A673 (cell line): ENCODE results near the gene TSPYL4. TPM values are rescaled to one million over a fixed set of nuclear protein-coding genes. Genes with fewer than 3 reads are reported as not detected.

Experiments used
- BruUV-seq: library from RNA; stranded (reverse); fragments of 400-500 nt; replicated peaks from 2 replicates; lab custom pipeline; 2021; lab: Mats Ljungman, UMichigan
- CTCF ChIA-PET: fragments of 300-600 bp; sonication (Branson Sonifier 250); formaldehyde crosslinking; loops from one replicate; lab custom pipeline; 2022; ENCODE audit warnings: antibody characterized with exemption; lab: Charles Lee
- POLR2A ChIA-PET: fragments of 300-600 bp; sonication (Branson Sonifier 250); formaldehyde crosslinking; loops from one replicate; lab custom pipeline; 2022; ENCODE audit warnings: antibody characterized with exemption; ENCODE audit not compliant: low non-redundant PET; lab: Charles Lee
- DNase-seq: peaks from one replicate; pipeline ENCODE4 v3.0.0-alpha.2; 2015; ENCODE audit warnings: low spot score
- H3K27ac ChIP-seq: fragments of 200-600 bp; sonication (generic); 2 replicates; pipeline ENCODE4 v1.5.1; 2016; ENCODE audit warnings: mixed run types, low read depth, mild to moderate bottlenecking, mixed read lengths, antibody characterized with exemption, low read length; ENCODE audit not compliant: poor library complexity, severe bottlenecking
- H3K27me3 ChIP-seq: fragments of 200-600 bp; sonication (generic); replicated peaks from 2 replicates; pipeline ENCODE4 v1.6.1; 2017; ENCODE audit warnings: mixed run types, low read depth, mild to moderate bottlenecking, mixed read lengths, antibody characterized with exemption, low read length; ENCODE audit not compliant: insufficient read depth, poor library complexity
- H3K36me3 ChIP-seq: fragments of 200-600 bp; sonication (generic); 2 replicates; pipeline ENCODE4 v1.6.1; 2016; ENCODE audit warnings: mixed run types, mild to moderate bottlenecking, mixed read lengths, antibody characterized with exemption, low read length; ENCODE audit not compliant: insufficient read depth, poor library complexity, severe bottlenecking
- H3K4me1 ChIP-seq: fragments of 200-600 bp; sonication (generic); 2 replicates; pipeline ENCODE4 v1.6.1; 2017; ENCODE audit warnings: mixed run types, mild to moderate bottlenecking, mixed read lengths, antibody characterized with exemption, low read length; ENCODE audit not compliant: insufficient read depth, poor library complexity, severe bottlenecking
- H3K4me3 ChIP-seq: fragments of 200-600 bp; sonication (generic); 2 replicates; pipeline ENCODE4 v1.5.1; 2016; ENCODE audit warnings: low read depth, mixed run types, mild to moderate bottlenecking, mixed read lengths, low read length; ENCODE audit not compliant: poor library complexity, severe bottlenecking
- H3K9me3 ChIP-seq: fragments of 200-600 bp; sonication (generic); 2 replicates; pipeline ENCODE4 v1.6.1; 2016; ENCODE audit warnings: mixed run types, low read depth, mild to moderate bottlenecking, mixed read lengths, antibody characterized with exemption, low read length; ENCODE audit not compliant: poor library complexity, severe bottlenecking
- CTCF ChIP-seq: fragments of 300-800, 200-600 bp; sonication (generic); conservative IDR thresholded peaks from 2 replicates; pipeline ENCODE4 v1.5.1; 2017; ENCODE audit warnings: low read depth, mild to moderate bottlenecking, antibody characterized with exemption, low read length, moderate library complexity, mixed read lengths
- EZH2 ChIP-seq: fragments of 200-600 bp; sonication (generic); IDR thresholded peaks from 2 replicates; pipeline ENCODE4 v1.6.1; 2017; ENCODE audit warnings: borderline replicate concordance, low read depth, mild to moderate bottlenecking, mixed read lengths, antibody characterized with exemption, low read length; ENCODE audit not compliant: poor library complexity, severe bottlenecking
- intact Hi-C: fragments of 100-400 bp; cut with micrococcal nuclease; formaldehyde crosslinking; loops from one replicate; pipeline ENCODE4 v1.10.0; 2022; ENCODE audit not compliant: unreplicated experiment
- total RNA-seq: library from RNA; stranded (reverse); gene quantifications from 2 replicates; pipeline ENCODE4 v1.2.3, GENCODE V29; 2021

The TSPYL4 gene
- total RNA-seq, 1 experiment from 2014 or later = 17.2 TPM

GRCh38 chr6:116298973-116299372, 45.1 kb upstream of the TSPYL4 start:
- H3K9me3 ChIP-seq = no peaks in the 10 kb centered on the region
- H3K4me1 ChIP-seq = no peaks in the 10 kb centered on the region
- TF ChIP-seq CTCF (no peak), EZH2 (no peak)
- DNase-seq = no peak
- intact Hi-C loops = no loop called here
- no peak overlapping the region for H3K4me3 ChIP-seq
- POLR2A ChIA-PET = no interaction called here
- no peak overlapping the region for H3K27ac ChIP-seq
- CTCF ChIA-PET = no interaction called here
- H3K27me3 ChIP-seq = no peaks in the 10 kb centered on the region
- no TSS peak for BruUV-seq
- no peaks in the 10 kb centered on the region for H3K36me3 ChIP-seq

- intact Hi-C loops = no loop called here
Measured at GRCh38 chr6:116298273-116298672, 44.4 kb upstream of the TSPYL4 start.

GRCh38 chr6:116292553-116292952, 38.7 kb upstream of the TSPYL4 start:
- Histone ChIP-seq H3K27ac (no peak overlapping the region), H3K4me1 (no peaks in the 10 kb centered on the region), H3K36me3 (no peaks in the 10 kb centered on the region), H3K9me3 (no peaks in the 10 kb centered on the region), H3K27me3 (no peaks in the 10 kb centered on the region), H3K4me3 (no peak overlapping the region)
- no TSS peak for BruUV-seq
- TF ChIP-seq CTCF (no peak), EZH2 (no peak)
- ChIA-PET POLR2A (no interaction called here), CTCF (no interaction called here)
- intact Hi-C loops = no loop called here
- no peak for DNase-seq

More at GRCh38 chr6:116298273-116298672, 44.4 kb upstream of the TSPYL4 start:
- Histone ChIP-seq H3K36me3 (no peaks in the 10 kb centered on the region), H3K4me1 (no peaks in the 10 kb centered on the region), H3K4me3 (no peak overlapping the region), H3K9me3 (no peaks in the 10 kb centered on the region), H3K27me3 (no peaks in the 10 kb centered on the region), H3K27ac (no peak overlapping the region)
- TF ChIP-seq CTCF = no peak
- TF ChIP-seq EZH2 = no peak
- CTCF ChIA-PET = no interaction called here
- no TSS peak for BruUV-seq
- POLR2A ChIA-PET = no interaction called here
- DNase-seq = no peak
